SW 1271 (cell line): Measurements from ENCODE around the gene ADGRL3.

Experiments
- DNase-seq, 2 experiments: peaks; one replicate each; lab custom pipeline; 2025; lab: John Stamatoyannopoulos, UW

Gene ADGRL3

GRCh38 chr4:62115216-62115615 lies 915.1 kb downstream of the ADGRL3 start:
- DNase-seq: no peak

GRCh38 chr4:62117886-62118285 lies 917.8 kb downstream of the ADGRL3 start:
- DNase-seq: no peak

GRCh38 chr4:62118558-62118957 lies 918.4 kb downstream of the ADGRL3 start:
- DNase-seq: no peak

- DNase-seq: no peak
Measured at GRCh38 chr4:62119195-62119594, 919.1 kb downstream of the ADGRL3 start.

GRCh38 chr4:62126064-62126732 lies 926.1 kb downstream of the ADGRL3 start:
- no peak for DNase-seq
